Ovary (tissue), 9 donors: Measurements from ENCODE around the gene BPGM. TPM values are rescaled to one million over a fixed set of nuclear protein-coding genes. Genes with fewer than 3 reads are reported as not detected.

Experiments used
- DNase-seq, 5 donors: peaks; one replicate each; pipeline ENCODE4 v3.0.0-alpha.2; 2019 to 2020
- H3K27ac ChIP-seq, 2 donors: fragments of 200-600 bp; one replicate each; pipeline versions ENCODE4 v1.5.1 to v1.8.0; 2019 to 2022
- H3K27me3 ChIP-seq: fragments of 200-600 bp; one replicate; pipeline ENCODE4 v1.8.0; 2022
- H3K36me3 ChIP-seq: fragments of 200-600 bp; sonication (generic); one replicate; pipeline ENCODE4 v1.5.1; 2019
- H3K4me1 ChIP-seq: one replicate; pipeline ENCODE4 v1.8.1; 2013; ENCODE audit warnings: mild to moderate bottlenecking, moderate library complexity; ENCODE audit not compliant: insufficient read depth
- H3K4me3 ChIP-seq: fragments of 200-600 bp; sonication (generic); one replicate; pipeline ENCODE4 v1.5.1; 2017
- H3K9me3 ChIP-seq, 2 donors: fragments of 200-600 bp in 1 of 2; sonication (generic) in 1 of 2; one replicate each; pipeline versions ENCODE4 v1.5.1 to v1.8.1; 2013 to 2019; ENCODE audit warnings: mild to moderate bottlenecking in 1 of 2, moderate library complexity in 1 of 2
- EP300 ChIP-seq: sonication (generic); formaldehyde crosslinking; IDR thresholded peaks from one replicate; pipeline ENCODE4 v1.6.1; 2017; ENCODE audit warnings: antibody characterized with exemption
- POLR2A ChIP-seq: fragments of 450-650 bp; IDR thresholded peaks from one replicate; pipeline ENCODE4 v1.6.1; 2017; ENCODE audit warnings: antibody characterized with exemption, mild to moderate bottlenecking, moderate library complexity
- WGBS, 3 donors: extraction: QIAGEN DNeasy Blood & Tissue Kit in 1 of 3; methylation state at CpG; one replicate each; pipeline versions ENCODE4 v1.1.5 to v1.1.7; 2013 to 2017; 5-methylcytosine and 5-hydroxymethylcytosine counted together
- intact Hi-C, 4 donors: fragments of 100-400 bp; cut with DNase I; formaldehyde crosslinking; loops; one replicate each; pipeline versions ENCODE4 v1.11.0 to v1.15.1; 2022 to 2023
- polyA plus RNA-seq, 2 donors: library from polyadenylated mRNA; stranded (reverse); fragments of 200-250 nt in 1 of 2; fragments of 350-450 nt in 1 of 2; fragmentation: Illumina TruSeq in 1 of 2; extraction: RNeasy Lipid Tissue Mini Kit (QIAGEN cat#74804) in 1 of 2; gene quantifications; one replicate each; pipeline ENCODE4 v1.2.3, GENCODE V29; 2013 to 2014
- total RNA-seq, 7 donors: library from RNA; depleted of rRNA in 2 of 7; stranded (reverse); fragments of >200 nt in 2 of 7; fragmentation: NEBNext Ultra II Directional in 3 of 7; extraction: Animal tissue kit (Norgen Biotek cat#: 25700) in 3 of 7; gene quantifications; one replicate each; pipeline versions ENCODE4 v1.1.0 to v1.2.4, GENCODE V29; 2016 to 2023
- TF ChIP-seq, protein P1 (sequence below), 3 donors: fragments of 450-650 bp in 2 of 3; fragments of 200-600 bp in 1 of 3; IDR thresholded peaks; one replicate each; pipeline versions ENCODE4 v1.5.1 to v1.8.0; 2016 to 2022; ENCODE audit warnings: antibody characterized with exemption in 3 of 3, mild to moderate bottlenecking in 1 of 3
- donor health status: DM: no; HTN: no; CAD: no; lungs with moderate emphysema.
- donor health status: DM: no; HTN: no; CAD: no.
- donor health status: Bipolar disorder and iron deficiency.
- donor health status: DM: yes; HTN: yes; CAD: no.
- donor health status: DM: no; HTN: no; CAD: no.
- donor health status: DM: yes; HTN: yes; CAD: no.

BPGM gene
- total and polyA plus RNA-seq, 9 donors, result 6.5 to 18.1 (median 9.0) TPM

DNA sequence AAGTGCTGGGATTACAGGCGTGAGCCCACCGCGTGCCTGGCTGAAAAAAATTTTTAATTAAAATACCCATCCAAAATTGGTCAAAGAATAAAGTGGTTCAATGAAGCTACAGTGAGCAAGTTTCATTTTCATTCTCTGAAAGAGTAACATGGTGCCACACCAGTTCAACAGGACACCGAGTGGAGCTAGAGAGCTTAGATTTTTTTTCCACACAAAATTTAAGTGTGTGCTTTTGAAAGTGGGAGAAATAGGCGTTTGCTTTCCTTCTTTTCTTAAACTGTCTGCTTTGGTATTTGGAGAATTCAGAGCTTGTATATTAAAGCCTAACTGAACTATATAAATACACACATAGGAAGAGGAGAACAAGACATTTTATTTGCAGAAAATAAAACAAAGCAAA lies 43.4 kb downstream of the BPGM start:
- TF ChIP-seq, protein P1, sequence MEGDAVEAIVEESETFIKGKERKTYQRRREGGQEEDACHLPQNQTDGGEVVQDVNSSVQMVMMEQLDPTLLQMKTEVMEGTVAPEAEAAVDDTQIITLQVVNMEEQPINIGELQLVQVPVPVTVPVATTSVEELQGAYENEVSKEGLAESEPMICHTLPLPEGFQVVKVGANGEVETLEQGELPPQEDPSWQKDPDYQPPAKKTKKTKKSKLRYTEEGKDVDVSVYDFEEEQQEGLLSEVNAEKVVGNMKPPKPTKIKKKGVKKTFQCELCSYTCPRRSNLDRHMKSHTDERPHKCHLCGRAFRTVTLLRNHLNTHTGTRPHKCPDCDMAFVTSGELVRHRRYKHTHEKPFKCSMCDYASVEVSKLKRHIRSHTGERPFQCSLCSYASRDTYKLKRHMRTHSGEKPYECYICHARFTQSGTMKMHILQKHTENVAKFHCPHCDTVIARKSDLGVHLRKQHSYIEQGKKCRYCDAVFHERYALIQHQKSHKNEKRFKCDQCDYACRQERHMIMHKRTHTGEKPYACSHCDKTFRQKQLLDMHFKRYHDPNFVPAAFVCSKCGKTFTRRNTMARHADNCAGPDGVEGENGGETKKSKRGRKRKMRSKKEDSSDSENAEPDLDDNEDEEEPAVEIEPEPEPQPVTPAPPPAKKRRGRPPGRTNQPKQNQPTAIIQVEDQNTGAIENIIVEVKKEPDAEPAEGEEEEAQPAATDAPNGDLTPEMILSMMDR (IDR thresholded peaks at IDR 0.05), result peak; percentile 31 to 86 (median 82)
- no peak for TF ChIP-seq POLR2A
- intact Hi-C loops, result loop anchor here in 3 of 4 donors (2.0 to 10.0 kb wide), 4 partner anchors 52 to 265 kb away; partner anchors contain the start of gene CALD1 (in 1 of the 3)
- H3K4me1 ChIP-seq, result peaks cover 26% of the 10 kb centered on the region
- WGBS, 3 donors, result 3 to 9% (median 7%) methylated on average over 5 of the region's 5 CpGs
- H3K9me3 ChIP-seq, result no peaks in the 10 kb centered on the region
- peak in 2 of 5 donors; percentile 37 to 56 for DNase-seq
- no peaks in the 10 kb centered on the region for H3K27me3 ChIP-seq
- no peaks in the 10 kb centered on the region for H3K36me3 ChIP-seq
- peak overlapping the region; percentile 43 to 72 for H3K27ac ChIP-seq
- peak overlapping the region; percentile 22 for H3K4me3 ChIP-seq

DNA sequence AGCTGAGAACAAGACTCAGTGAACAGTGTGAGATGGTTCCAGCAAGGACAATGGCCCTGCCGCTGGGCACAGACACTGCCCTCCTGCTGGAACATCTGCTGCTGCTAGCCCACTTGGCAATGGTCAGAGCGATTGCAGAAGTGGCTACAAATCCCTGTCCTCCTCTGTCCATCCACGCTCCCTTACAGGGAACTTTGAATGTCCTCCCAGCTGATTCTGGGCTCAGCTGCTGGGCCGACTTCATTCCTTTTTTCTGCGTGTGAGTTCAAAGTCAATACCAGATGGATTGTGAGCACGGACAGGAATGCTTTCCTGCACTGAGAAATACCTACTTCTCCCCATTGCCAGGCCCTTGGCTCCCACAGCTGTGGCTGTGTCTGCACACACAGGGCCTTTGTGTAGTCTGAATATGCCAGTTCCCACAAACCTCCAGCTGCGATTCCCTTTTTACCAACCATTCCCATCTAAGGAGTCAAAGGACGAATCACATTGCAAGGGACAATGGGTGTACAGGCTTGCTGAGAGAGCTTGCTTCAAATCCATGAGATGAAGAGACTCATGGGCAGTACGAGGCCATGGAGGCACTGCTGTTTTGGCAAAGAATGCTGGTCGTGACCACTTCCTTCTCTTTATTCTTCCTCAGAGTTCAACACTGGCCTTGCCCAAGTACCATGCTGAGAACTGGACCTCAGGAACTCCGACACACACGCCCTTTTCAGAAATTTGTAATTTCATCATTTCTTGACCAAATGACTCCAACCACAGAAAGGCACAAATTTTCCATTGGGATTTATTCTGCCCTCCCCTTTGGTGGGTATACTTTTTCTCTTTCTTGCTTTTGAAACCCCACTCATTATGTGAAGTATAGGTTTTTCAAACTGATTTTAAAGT lies 44.2 kb downstream of the BPGM start:
- Histone ChIP-seq H3K9me3 (no peaks in the 10 kb centered on the region), H3K27me3 (no peaks in the 10 kb centered on the region), H3K4me3 (no peak overlapping the region), H3K36me3 (no peaks in the 10 kb centered on the region), H3K27ac (peak overlapping the region; percentile 43 to 72), H3K4me1 (peaks cover 27% of the 10 kb centered on the region)
- intact Hi-C loops, result loop anchor here in 3 of 4 donors (2.0 to 10.0 kb wide), 4 partner anchors 51 to 264 kb away; partner anchors contain the start of gene CALD1 (in 1 of the 3)
- WGBS, 3 donors, result 64 to 68% (median 68%) methylated on average over 12 of the region's 12 CpGs
- DNase-seq, result no peak
- TF ChIP-seq, protein P1 (IDR thresholded peaks at IDR 0.05), result no peak
- no peak for TF ChIP-seq EP300
- TF ChIP-seq POLR2A, result no peak

DNA sequence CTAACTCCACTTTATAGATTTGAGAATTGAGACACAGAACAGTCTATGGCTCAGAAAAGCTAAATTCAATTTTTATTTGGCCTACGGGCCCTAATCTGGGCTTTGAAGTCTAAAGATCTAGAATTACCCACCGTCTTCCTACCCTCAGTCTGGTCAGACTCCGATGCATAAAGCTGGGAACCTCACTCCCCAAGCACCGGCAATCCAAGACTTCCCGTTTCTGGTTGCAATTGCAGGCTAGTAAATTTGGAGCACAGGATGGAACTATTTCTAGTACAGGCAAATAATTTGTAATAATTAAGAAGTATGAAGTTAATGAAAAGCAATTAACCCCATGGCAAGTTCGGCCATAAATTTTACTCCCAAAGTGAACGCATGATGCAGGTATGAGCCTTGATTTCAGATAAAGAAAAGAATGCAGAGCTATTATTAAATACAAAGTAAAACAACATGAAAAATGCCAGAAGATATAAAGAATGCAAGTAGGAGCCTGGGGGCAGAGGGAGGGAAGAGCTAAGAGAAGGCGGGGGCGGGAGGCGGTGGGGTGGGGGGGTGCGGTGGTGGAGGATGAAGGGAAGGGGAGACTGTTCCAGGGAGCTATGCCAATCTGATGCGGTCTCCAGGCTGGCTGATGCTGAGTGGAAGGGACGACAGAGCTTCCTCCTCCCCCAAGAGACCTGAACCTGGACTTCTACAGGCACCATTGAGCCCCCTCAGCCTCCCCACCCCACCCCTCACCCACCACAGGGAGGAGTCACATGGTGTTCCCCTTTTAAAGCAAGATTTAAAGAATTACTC lies 45.1 kb downstream of the BPGM start:
- no peaks in the 10 kb centered on the region for H3K27me3 ChIP-seq
- no peaks in the 10 kb centered on the region for H3K9me3 ChIP-seq
- TF ChIP-seq EP300 (no peak), POLR2A (no peak)
- TF ChIP-seq, protein P1 (IDR thresholded peaks at IDR 0.05), result no peak
- H3K36me3 ChIP-seq, result no peaks in the 10 kb centered on the region
- H3K27ac ChIP-seq, result peak overlapping the region; percentile 43 to 72
- peak; percentile 64 to 72 (median 68) for DNase-seq
- intact Hi-C loops, result loop anchor here in 3 of 4 donors (2.0 to 10.0 kb wide), 4 partner anchors 51 to 263 kb away; partner anchors contain the start of gene CALD1 (in 1 of the 3)
- H3K4me1 ChIP-seq, result peaks cover 30% of the 10 kb centered on the region
- no peak overlapping the region for H3K4me3 ChIP-seq
- 6 to 17% (median 9%) methylated on average over 13 of the region's 13 CpGs for WGBS, 3 donors

DNA sequence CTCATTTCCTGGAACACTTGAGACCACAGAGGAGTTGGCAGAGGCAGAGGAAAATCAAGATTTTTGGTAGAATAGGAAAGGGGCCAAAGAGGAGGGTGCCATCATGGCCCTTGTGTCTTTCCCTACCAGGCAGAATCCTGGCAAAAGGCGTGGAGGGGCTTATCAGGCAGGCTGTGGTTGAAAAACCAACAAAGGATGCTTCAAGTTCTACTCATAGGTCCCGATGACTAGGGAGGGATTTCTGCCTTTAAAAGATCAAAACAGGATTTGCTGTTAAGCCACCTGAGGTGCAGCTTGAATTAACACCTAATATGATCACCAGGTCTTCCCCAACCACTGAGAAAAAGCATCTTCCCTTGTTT lies 45.7 kb downstream of the BPGM start:
- H3K27me3 ChIP-seq, result no peaks in the 10 kb centered on the region
- no peak overlapping the region for H3K4me3 ChIP-seq
- no peaks in the 10 kb centered on the region for H3K36me3 ChIP-seq
- intact Hi-C loops, result loop anchor here in 3 of 4 donors (5.0 to 10.0 kb wide), 3 partner anchors 50 to 260 kb away; partner anchors contain the start of gene CALD1 (in 1 of the 3)
- WGBS, 3 donors, result 0 to 18% (median 14%) methylated on average over 2 of the region's 2 CpGs
- no peaks in the 10 kb centered on the region for H3K9me3 ChIP-seq
- H3K4me1 ChIP-seq, result peaks cover 30% of the 10 kb centered on the region
- TF ChIP-seq EP300 (no peak), POLR2A (no peak)
- TF ChIP-seq, protein P1 (IDR thresholded peaks at IDR 0.05), result no peak
- peak overlapping the region; percentile 9 to 62 for H3K27ac ChIP-seq
- peak in 1 of 5 donors; percentile 48 for DNase-seq
